Measurements from ENCODE around the gene PRPF8. TPM values are rescaled to one million over a fixed set of nuclear protein-coding genes. Genes with fewer than 3 reads are reported as not detected.

PRPF8 gene
- total RNA-seq, 1 donor from 2014 or later = 225 TPM

DNA sequence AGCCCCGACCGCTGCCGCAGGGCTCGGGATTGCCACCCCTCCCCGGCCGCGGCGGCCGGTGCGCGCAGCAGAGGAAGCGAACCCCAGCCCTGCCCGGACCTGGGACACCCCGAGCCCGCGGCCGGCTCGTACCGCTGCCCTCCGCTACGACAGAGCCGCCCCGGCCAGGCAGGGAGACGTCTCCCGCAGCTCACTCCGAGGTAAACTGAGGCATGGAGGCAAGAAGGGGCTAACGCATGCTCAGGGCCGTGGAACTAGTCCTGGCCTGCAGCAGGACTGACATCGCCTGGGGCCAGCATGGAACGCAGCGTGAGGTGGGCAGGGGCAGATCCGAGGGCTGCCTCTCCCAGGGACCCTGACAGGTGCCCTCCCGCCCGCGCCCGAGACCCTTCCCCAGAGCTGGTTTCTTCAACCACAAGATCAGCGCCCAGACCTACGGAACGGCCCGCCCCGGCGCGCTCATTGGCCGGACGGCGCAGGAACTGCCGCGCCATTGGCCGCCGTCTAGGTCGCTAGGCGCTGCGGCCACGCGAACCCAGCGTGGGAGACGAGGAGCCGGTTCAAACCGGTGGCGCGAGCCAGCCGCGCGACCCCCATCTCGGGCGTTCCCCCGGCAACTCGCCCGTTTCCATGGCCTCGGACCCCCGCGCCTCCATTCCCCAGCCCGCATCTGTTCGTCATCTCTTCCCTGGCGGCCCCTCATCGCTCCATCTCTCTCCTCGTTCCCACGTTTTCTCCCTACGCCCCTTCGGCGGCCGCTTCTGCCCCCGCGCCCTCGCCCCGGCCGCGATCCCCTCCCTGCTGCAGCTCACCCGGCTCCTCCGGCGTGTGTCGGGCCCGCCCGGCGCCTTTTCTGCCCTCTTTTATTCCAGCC is 56.4 kb downstream of the PRPF8 start, which contains the start of gene SLC43A2:
Gene SLC43A2 (minus strand): TSS at position 853 of the 874 bp plus-strand sequence. CDS start 960 bp downstream, outside the sequence.
- peak; percentile 94 for DNase-seq (ENCODE audit: low spot score)

DNA sequence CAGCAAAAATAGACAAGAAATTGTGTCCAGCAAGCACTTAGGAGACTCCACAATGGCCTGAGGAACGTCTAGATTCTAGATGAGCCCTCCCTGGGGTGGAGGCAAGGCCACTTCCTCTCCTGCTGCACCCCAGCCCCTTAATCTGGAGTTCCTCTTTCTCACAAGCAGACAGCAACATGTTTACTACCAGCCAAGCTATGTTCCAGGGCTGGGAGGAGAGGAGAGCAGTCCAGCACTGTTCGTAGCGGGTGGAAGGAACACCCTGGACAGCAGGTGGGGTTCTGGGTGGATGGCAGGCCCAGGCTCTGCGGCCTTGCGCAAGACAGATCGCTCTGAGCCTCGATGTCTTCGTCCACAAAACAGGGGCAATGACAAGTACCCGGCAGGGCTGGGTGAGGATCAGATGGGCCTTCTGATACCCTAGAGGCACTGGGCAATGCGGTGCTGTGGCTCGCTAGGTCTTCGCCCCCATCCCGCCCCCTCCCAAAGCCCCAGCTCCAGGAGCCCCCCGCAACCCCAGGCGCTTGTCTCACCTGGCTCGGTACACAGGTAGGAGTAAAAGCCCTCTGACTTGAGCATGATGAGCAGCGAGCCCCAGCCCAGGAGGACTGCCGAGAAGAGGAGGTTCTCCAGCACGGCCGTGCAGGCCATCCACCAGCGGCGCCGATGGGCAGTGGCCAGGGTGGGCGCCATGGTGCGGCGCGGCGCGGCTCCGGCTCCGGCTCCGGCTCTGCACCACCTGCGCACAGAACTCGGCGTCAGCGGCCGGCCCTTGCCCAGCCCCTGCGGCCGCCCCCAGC is 57.3 kb downstream of the PRPF8 start:
- no peak for DNase-seq (ENCODE audit: low spot score)

DNA sequence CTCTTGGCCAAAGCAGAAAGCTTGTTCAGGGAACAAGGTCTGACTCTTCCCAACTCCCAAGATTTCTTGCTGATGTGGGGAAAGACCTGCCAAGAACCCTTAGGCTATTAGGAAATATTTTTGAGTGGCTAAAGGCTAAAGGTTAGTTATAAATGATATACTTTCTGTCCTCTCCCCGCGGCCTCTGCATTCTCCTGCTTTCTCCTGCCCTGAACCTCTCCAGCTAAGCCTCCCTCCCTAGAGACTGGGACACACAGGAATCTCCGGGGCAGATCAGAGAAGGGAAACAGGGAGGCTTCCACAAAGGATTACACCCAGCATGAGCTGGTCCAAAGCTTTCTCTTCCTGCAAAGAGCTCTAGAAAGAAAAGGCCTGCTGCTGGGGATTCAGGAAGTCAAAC is 58.3 kb downstream of the PRPF8 start:
- DNase-seq (ENCODE audit: low spot score) = no peak

DNA sequence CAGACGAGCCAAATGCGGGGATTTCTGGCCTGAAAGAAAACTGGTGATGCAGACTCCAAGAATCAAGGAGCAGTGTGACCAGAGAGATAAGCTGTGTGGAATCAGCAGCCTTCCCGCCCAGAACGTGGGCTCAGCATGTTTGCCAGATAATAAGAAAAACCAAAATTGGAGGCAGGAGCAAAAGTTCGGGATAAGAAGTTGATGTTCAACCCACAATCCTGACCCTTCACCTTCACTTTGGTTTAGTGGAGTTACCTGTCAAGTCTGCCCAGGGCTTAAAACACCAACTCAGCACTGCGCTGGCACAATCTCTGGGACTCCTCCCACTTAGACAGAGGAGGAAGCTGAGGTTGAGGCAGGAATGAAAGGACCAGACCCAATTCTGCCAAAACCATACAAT is 59.1 kb downstream of the PRPF8 start:
- DNase-seq (ENCODE audit: low spot score) = no peak

DNA sequence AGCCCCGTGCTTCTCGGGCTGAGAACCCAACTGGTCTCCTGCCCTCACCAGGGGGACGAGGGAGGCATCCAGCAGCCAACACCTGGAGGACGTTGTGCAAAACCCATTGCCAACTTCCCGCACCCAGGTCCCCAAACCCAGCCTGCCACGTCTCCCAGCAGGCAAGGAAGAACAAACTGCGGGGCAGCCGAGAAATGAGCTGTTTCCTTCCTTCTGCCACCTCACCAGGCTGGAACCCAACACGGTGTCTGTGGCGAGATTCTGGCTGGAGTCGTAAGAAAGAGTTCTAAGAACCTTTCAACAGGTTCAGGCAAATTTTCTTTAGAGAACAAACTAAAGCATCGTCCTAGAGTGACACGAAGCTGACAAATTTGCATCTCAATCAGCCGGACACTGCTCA is 59.6 kb downstream of the PRPF8 start:
- no peak for DNase-seq (ENCODE audit: low spot score)

DNA sequence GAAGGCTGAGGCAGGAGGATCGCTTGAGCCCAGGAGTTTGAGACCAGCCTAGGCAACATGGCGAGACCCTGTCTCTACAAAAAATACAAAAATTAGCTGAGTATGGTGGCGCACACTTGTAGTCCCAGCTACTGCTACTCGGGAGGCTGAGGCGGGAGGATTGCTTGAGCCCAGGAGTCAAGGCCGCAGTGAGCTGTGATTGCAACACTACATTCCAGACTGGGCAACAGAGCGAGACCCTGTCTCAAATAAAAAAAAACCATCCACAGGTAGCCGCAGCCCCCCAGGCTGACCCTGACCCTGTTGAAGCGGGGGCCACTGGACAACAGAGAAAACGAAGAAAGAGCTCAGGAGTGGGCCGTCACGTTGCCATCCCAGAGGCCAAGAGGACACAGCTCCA is 60.0 kb downstream of the PRPF8 start:
- DNase-seq (ENCODE audit: low spot score) = no peak

DNA sequence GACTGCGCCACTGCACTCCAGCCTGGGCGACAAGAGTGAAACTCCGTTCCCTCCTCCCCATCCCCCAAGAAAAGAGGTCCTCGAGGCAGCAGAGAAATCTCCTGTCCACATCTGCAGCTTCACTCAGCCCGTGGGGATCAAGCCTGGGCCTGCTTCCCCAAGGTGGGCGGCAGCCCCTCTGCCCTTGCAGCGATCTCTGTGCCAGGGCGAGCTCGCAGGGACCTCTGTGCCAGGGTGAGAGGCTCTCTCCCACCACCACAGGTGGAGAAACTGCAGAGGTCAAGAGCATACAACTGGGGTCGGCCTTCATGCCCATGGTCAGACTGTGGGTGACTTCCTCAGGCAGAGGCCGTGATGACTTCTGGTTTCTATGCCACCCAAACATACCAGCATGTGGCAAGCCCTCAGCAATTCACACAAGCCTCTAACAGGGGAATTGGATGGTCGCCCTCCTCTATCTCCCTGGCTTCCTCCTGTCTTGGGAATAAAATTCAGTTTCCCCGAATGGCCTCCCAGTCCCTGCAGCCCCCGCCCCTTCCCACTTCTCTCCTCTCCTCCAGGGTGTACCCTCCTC is 61.5 kb downstream of the PRPF8 start:
- no peak for DNase-seq (ENCODE audit: low spot score)

DNA sequence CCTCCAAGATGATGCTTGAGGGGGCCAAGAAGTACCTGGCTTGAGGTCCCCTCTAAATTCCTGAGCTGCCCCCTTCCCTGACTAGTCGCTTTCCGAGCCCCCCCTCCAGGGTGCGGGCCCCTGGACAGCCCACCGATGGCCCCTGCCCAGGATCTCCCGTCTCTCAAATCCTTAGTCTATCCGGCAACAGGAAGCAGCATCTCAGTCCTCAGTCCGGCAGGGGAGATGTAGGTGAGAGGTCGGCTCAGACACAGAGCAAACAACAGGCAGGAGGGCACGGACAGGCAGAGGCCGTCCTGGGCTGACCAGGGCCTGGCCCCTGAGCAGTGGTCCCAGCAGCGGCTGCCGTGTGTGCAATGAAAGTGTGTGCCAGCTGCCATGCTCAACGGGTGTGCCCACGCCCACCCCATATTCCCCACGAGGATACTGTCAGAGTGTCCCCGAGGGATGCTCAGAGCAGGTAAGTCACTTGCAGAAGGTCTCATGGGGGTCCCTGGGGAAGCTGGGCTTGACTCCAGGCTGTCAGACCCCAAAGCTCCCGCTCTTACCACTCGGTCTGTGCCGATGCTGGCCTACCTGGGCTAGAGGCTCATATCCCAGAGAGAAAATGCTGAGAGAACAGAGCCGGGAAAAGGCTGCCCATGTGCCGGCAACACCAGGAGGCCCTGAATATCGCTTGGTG is 63.3 kb downstream of the PRPF8 start:
- DNase-seq (ENCODE audit: low spot score) = no peak

DNA sequence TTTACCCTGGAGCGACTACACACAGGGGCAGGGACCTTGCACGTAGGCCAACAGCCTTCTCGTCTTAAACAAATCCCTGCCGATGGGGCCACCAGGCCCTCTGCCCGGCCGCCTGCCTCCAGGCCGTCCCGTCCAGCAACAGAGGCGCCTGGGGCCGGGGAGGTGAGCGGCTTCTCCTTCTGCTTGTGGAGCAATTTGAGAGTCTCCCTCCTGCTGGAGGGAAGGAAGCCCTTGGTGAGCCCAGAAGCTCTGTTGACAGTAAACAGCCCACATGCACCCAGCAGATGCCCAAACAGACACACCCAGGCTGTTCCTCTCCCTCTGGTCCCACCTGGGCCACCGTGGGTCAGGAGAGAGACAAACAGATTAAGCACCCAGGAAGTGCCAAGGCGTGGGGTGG is 64.2 kb downstream of the PRPF8 start:
- no peak for DNase-seq (ENCODE audit: low spot score)

DNA sequence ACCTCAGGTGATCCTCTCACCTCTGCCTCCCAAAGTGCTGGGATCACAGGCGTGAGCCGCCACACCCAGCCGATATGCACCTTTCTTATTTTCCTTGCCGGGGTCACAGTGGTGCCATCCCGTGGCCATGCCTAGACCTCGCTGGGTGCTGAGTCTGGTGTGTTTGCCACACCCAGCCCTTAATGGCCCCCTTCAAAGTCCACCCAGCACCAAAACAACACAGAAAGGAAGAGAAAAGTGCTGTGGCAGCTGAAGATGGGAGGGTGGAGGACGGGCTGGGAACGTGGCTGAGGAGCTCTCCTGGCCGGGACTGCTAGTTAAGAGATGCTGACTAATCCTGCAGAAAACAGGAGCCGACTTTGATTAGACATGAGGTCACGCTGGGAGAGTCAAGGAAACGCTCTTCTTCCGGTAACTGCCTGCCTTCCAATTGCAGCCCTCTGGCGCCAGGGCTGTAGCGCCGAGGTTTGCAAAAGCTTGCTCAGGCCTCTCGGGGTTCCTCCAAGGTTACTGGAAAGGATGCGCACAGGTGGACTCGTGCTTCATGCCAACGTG is 67.0 kb downstream of the PRPF8 start:
- no peak for DNase-seq (ENCODE audit: low spot score)

DNA sequence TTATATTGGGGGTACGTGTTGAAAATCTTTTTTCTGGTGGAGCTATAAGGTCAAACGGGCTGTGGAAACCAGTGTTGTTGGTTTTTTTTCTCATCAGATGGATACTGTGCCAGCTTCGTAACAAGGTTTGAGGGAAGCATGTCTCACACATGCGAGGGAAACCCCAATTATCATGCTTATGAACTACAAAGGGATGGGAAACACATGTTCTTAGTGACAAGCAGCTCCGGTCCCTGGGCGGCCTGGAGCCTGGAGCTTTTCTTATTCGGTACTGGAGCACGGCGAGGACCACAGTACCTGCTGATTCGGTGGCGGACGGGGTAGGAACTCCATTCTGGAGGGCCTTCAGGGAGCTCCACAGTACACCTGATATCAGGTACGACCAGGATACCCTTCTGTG is 68.6 kb downstream of the PRPF8 start:
- no peak for DNase-seq (ENCODE audit: low spot score)

DNA sequence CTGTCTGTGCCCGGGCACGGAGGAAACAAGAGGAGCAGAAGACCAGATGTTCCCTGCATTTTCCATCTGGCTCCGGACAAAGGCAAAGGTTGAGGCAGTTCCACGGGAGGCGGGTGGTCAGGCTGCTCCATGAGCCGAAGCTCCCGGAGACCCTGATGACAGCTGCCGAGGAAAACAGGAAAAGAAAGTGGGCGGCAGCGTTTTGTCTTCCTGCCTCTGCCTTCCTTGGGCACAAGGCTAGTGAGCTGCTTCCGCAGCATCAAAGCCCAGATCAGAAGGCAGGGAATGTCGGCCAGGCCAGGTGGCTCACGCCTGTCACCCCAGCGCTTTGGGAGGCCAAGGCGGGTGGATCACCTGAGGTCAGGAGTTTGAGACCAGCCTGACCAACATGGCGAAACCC is 72.3 kb downstream of the PRPF8 start:
- DNase-seq (ENCODE audit: low spot score) = no peak

DNA sequence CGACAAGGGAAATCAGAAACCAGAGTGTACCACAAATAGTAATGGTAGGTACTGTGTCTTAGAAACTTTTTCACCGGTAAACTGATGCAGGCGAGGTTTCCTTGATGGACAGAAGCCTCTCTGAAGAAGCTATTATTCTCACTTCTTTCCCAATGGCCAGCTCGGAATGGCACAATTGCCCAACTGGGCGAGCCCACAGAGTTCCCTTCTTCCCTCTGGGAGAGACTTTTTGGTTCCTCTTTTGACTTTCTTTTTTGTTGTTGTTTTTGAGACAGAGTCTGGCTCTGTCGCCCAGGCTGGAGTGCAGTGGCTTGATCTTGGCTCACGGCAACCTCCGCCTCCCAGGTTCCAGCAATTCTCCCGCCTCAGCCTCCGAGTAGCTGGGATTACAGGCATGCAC is 73.0 kb downstream of the PRPF8 start:
- no peak for DNase-seq (ENCODE audit: low spot score)

DNA sequence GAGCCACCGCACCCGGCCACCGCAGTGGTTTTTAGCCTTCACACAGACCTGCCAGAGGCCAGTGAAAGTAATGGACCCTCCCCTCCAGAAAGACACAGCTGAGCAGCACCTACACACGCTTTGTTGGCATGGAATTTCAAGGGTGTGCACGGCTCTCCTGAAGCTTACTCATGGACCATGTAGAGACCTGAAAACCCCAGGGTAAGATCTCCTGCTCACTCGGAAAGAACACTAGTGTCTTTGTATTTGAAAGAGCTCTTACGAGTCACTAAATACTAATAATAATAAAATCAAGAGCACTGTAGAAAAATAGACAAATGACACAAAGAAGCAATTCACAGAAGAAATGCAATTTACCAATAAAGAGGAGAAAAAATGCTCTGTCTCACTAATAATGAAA is 76.0 kb downstream of the PRPF8 start:
- no peak for DNase-seq (ENCODE audit: low spot score)

DNA sequence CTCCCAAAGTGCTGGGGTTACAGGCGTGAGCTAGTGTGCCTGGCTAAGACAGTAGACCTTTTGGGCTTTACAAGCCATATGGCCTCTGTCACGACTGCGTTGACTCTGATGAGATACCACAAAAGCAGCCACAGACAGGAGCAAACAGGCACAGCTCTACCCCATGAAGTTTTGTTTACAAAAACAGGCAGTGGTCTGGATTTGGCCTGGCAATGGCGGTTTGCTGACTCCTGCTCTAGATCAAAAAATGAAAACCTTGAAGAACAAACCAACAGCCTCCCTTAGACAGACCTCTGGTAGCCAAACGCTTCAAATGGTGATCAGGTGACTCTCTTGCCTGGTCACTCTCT is 76.7 kb downstream of the PRPF8 start:
- no peak for DNase-seq (ENCODE audit: low spot score)

DNA sequence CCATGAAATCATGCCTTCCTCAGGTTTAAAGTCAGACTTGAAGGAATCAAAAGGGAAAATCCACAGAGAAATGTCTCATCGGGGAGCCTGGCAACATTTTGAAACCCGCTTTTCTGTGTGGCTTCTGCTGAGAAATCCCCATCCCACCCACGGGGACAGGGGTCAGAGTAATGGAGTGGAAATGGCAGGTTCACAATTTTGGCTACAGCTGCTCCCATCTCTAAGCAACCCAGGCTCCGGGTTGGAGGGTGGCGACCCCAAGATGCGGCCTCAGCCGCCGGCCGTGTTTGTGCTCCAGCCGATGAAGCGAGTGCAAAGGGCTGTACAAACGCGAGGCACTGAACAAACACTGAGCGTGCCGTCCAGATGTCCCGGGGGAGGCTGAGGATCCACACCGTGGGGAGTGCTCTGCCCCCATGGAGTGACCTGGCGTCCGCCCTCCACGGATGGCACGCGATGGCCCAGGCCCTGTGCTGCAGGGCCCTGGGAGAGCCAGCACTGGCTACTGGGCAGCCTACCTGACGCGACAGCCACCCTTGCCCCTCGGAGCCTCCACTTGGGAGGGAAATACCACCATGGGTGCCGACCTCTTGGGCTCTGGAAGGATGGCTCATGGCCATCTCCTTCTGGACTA is 78.2 kb downstream of the PRPF8 start:
- no peak for DNase-seq (ENCODE audit: low spot score)

DNA sequence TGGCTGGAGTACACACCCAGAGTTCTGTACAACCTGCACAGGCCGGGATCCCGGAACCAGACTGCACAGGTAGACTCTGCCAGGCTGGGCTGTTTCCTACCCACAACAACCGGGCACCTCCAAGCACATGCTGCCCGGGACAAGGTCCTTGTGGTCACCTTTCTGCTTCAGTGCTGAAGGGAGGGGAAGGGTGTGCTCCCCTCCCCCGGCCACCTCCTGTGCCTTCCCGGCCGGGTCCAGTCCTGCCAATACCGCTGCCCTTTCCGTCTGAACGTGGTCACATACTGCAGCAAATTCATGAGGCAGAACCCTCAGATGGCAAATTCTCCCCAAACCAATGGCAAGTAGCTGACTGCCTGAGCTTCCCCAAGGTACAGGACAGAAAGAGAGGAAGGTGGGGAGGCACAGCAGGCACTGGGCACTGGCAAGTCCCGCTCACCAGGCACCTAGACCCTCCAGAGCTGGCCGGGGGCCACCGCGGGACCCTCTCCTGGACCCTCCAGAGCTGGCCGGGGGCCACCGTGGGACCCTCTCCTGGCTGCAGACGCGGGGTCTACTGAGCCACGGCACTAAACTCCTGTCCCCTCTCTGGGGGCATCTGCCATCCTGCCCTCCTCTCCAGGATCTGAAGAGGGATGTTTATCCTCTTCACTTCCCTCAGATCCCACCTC is 78.9 kb downstream of the PRPF8 start:
- no peak for DNase-seq (ENCODE audit: low spot score)

DNA sequence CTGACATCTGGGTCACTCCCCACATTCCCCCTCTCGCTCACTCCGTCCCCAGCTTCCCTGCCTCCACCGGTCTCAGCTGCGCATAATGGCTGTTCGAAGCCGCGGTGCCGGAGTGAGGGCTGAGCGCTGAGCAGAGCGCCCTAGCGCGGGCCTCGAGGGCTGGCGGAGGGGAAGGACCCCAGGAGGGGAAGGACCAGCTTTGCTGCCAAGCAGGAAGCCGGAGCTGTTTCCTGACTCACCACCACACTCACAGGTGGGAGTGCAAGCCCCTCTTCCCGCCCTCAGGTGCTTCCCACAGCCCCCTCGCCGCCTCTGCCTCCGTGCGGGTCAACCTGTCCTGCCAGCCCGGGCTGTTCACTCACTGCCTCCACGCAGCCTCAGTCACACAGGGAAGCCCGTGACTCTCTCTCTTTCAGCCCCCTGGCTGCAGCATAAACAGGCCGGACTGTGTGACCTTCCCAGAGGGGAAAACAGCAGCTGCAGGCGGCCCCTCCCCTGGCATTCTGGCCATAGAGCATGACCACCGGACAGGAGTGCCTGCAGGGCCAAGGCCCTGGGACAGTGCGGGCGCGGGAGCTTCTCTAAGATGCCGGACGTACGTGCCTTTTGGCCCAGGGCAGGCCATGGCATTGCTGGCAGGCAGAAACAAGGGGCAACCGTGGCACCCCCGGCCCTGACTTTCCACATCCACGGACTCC is 79.7 kb downstream of the PRPF8 start:
- DNase-seq (ENCODE audit: low spot score) = no peak

DNA sequence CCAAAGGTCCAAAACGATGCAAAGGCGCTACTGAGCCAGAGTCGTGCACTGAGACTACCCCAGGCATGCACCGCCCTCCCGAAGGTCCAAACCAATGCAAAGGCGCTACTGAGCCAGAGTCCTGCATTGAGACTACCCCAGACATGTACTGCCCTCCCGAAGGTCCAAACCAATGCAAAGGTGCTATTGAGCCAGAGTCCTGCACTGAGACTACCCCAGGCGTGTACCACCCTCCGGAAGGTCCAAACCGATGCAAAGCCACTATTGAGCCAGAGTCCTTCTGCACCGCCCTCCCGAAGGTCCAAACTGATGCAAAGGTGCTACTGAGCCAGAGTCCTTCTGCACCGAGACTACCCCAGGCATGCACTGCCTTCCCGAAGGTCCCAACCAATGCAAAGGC is 83.1 kb downstream of the PRPF8 start:
- no peak for DNase-seq (ENCODE audit: low spot score)

Data from mesenteric fat pad (tissue), 1 donor.